Adrenal gland (tissue), 12 donors: ENCODE data around the gene RAB11FIP5. TPM values are rescaled to one million over a fixed set of nuclear protein-coding genes. Genes with fewer than 3 reads are reported as not detected.
"Not testable (repeated sequence)": the region's sequence is repeated elsewhere in the genome, so short reads cannot be mapped to it uniquely, and the experiment has no call there.

Source experiments
- DNase-seq, 7 donors: peaks; one replicate each; pipeline ENCODE4 v3.0.0-alpha.2; 2019 to 2020
- H3K27ac ChIP-seq, 5 donors: fragments of 200-600 bp; sonication (generic) in 4 of 5; 1 replicate in 3 of 5; 2 replicates in 2 of 5; pipeline versions ENCODE4 v1.5.1 to v1.8.0; 2016 to 2020; ENCODE audit warnings: mild to moderate bottlenecking in 1 of 5
- H3K27me3 ChIP-seq: fragments of 200-600 bp; 2 replicates; pipeline ENCODE4 v1.8.0; 2021
- H3K36me3 ChIP-seq, 2 donors: fragments of 200-600 bp; replicated peaks in 1 of 2; 1 replicate in 1 of 2; 2 replicates in 1 of 2; pipeline versions ENCODE4 v1.5.1 to v1.8.0; 2018 to 2022
- H3K4me1 ChIP-seq, 2 donors: fragments of 200-600 bp; replicated peaks in 1 of 2; 1 replicate in 1 of 2; 2 replicates in 1 of 2; pipeline versions ENCODE4 v1.5.1 to v1.8.0; 2018 to 2021
- H3K4me3 ChIP-seq, 4 donors: fragments of 200-600 bp; sonication (generic) in 3 of 4; one replicate each; pipeline ENCODE4 v1.5.1; 2016 to 2018
- H3K9me3 ChIP-seq, 3 donors: fragments of 200-600 bp; sonication (generic) in 1 of 3; replicated peaks in 1 of 3; 1 replicate in 2 of 3; 2 replicates in 1 of 3; pipeline versions ENCODE4 v1.5.1 to v1.8.0; 2016 to 2021
- CTCF ChIP-seq, 6 experiments: fragments of 450-650 bp in 4 of 6; fragments of 200-600 bp in 2 of 6; sonication (generic) in 1 of 6; IDR thresholded peaks; 1 replicate in 5 of 6; 2 replicates in 1 of 6; pipeline versions ENCODE4 v1.5.1 to v1.8.0; 2016 to 2021; ENCODE audit warnings: antibody characterized with exemption in 6 of 6, mild to moderate bottlenecking in 2 of 6, moderate library complexity in 1 of 6
- POLR2A ChIP-seq, 2 donors: fragments of 450-650 bp; IDR thresholded peaks; one replicate each; pipeline ENCODE4 v1.6.1; 2017; ENCODE audit warnings: antibody characterized with exemption in 2 of 2, mild to moderate bottlenecking in 2 of 2, moderate library complexity in 1 of 2
- WGBS, 4 donors: extraction: QIAGEN DNeasy Blood & Tissue Kit in 2 of 4; methylation state at CpG; one replicate each; pipeline versions ENCODE4 v1.1.5 to v1.1.7; 2013 to 2017; 5-methylcytosine and 5-hydroxymethylcytosine counted together
- intact Hi-C, 2 donors: fragments of 100-400 bp; cut with DNase I; formaldehyde crosslinking; loops; one replicate each; pipeline versions ENCODE4 v1.14.1 to v1.15.0; 2022 to 2023
- polyA plus RNA-seq, 3 donors: library from polyadenylated mRNA; stranded (reverse); fragments of 200-250 nt in 2 of 3; fragments of 350-450 nt in 1 of 3; fragmentation: Illumina TruSeq in 1 of 3; extraction: RNeasy Lipid Tissue Mini Kit (QIAGEN cat#74804) in 1 of 3; gene quantifications; one replicate each; pipeline ENCODE4 v1.2.3, GENCODE V29; 2013 to 2014
- total RNA-seq, 9 donors: library from RNA; depleted of rRNA in 4 of 9; stranded (reverse); fragments of >200 nt in 4 of 9; fragments of 120-200 nt in 1 of 9; fragmentation: NEBNext Ultra II Directional in 1 of 9; extraction: Animal tissue kit (Norgen Biotek cat#: 25700) in 1 of 9; gene quantifications; one replicate each; pipeline versions ENCODE4 v1.1.0 to v1.2.4, GENCODE V29; 2013 to 2023
- donor health status: healthy with polysubstance abuse.
- donor health status: Bipolar disorder and iron deficiency.
- donor health status: DM: yes; HTN: yes; CAD: no.
- donor health status: DM: no; HTN: no; CAD: no.
- donor health status: DM: no; HTN: no; CAD: no.
- donor health status: DM: yes; HTN: yes; CAD: no.

Gene RAB11FIP5
- total and polyA plus RNA-seq, 12 donors = 3.3 to 46.7 (median 23.3) TPM

DNA sequence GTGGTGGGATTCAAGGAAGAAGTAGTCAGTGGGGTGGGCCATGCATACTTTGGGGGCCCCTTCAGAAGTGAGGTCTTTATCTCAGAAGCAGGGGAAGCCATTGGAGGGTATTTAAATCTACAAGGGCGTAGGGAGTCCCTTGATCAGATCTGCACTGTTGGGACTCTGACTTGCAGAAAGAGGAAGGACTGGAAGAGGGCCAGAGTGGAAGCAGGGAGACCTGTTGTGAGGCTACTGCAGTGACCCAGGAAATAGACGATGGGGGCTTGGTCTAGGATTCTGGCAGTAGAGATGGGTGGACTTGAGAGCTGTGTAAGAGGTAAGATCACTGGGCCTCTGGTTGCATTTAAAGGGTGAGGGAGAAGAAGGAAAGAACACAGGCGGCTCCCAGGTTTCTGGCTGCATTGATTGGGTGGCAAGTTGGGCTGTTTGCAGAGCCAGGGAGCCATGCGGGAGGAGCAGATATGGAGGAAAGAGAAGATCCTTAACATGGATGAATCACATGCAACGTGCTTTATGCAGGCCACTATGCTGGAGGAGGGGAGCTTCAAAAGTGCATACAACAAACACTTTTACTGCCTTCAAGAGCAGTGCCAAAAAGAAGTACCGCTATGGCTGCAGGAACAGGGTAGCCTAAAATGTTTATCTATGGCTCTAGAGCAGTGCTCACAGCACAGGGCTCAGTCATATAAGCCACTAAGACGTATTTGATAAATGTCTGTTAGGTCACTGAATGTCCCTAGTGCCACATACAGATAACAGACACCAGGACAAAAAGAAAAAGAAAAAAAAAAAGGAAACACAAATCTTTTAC, 43.5 kb downstream of the RAB11FIP5 start:
- TF ChIP-seq POLR2A (IDR thresholded peaks at IDR 0.05) (no peak), CTCF (IDR thresholded peaks at IDR 0.05) (no peak)
- DNase-seq = no peak
- Histone ChIP-seq H3K9me3 (no peaks in the 10 kb centered on the region), H3K36me3 (no peaks in the 10 kb centered on the region), H3K27ac (peak overlapping the region in 3 of 5 donors; percentile 88 to 95 (median 93)), H3K4me3 (peak overlapping the region in 1 of 4 donors; percentile 80), H3K27me3 (no peaks in the 10 kb centered on the region), H3K4me1 (peaks cover 28 to 48% of the 10 kb centered on the region in 2 donors)
- WGBS, 4 donors = 54 to 66% (median 61%) methylated on average over 7 of the region's 7 CpGs
- intact Hi-C loops = no loop called here

GRCh38 chr2:73068147-73068546, 44.6 kb downstream of the RAB11FIP5 start:
- no peak for DNase-seq
- Histone ChIP-seq H3K27ac (no peak overlapping the region), H3K4me3 (no peak overlapping the region), H3K9me3 (no peaks in the 10 kb centered on the region), H3K4me1 (peaks cover 32 to 59% of the 10 kb centered on the region in 2 donors), H3K27me3 (no peaks in the 10 kb centered on the region), H3K36me3 (no peaks in the 10 kb centered on the region)
- WGBS, 4 donors = 94 to 96% (median 94%) methylated on average over 2 of the region's 2 CpGs
- intact Hi-C loops = no loop called here
- TF ChIP-seq CTCF (IDR thresholded peaks at IDR 0.05) (no peak), POLR2A (IDR thresholded peaks at IDR 0.05) (no peak)

GRCh38 chr2:73067043-73067442, 45.7 kb downstream of the RAB11FIP5 start:
- intact Hi-C loops = no loop called here
- Histone ChIP-seq H3K9me3 (no peaks in the 10 kb centered on the region), H3K36me3 (no peaks in the 10 kb centered on the region), H3K4me1 (peaks cover 28 to 61% of the 10 kb centered on the region in 2 donors), H3K4me3 (no peak overlapping the region), H3K27me3 (no peaks in the 10 kb centered on the region), H3K27ac (peak overlapping the region in 2 of 5 donors; percentile 21 to 22)
- DNase-seq = no peak
- WGBS, 4 donors = 54 to 63% (median 57%) methylated on average over 2 of the region's 2 CpGs
- TF ChIP-seq CTCF (IDR thresholded peaks at IDR 0.05) (no peak), POLR2A (IDR thresholded peaks at IDR 0.05) (no peak)

GRCh38 chr2:73065070-73065469, 47.7 kb downstream of the RAB11FIP5 start:
- H3K36me3 ChIP-seq, intact Hi-C loops, H3K27me3 ChIP-seq, H3K4me3 ChIP-seq, H3K9me3 ChIP-seq: not testable (repeated sequence)
- Histone ChIP-seq H3K27ac (peak overlapping the region in 3 of 5 donors; percentile 60 to 88 (median 83)), H3K4me1 (peaks cover 22 to 60% of the 10 kb centered on the region in 2 donors)
- peak in 1 of 7 donors; percentile 11 for DNase-seq
- WGBS, 4 donors = 89 to 98% (median 94%) methylated on average over 5 of the region's 5 CpGs
